ENCODE measurements around the gene GLG1.

Gene GLG1

DNA sequence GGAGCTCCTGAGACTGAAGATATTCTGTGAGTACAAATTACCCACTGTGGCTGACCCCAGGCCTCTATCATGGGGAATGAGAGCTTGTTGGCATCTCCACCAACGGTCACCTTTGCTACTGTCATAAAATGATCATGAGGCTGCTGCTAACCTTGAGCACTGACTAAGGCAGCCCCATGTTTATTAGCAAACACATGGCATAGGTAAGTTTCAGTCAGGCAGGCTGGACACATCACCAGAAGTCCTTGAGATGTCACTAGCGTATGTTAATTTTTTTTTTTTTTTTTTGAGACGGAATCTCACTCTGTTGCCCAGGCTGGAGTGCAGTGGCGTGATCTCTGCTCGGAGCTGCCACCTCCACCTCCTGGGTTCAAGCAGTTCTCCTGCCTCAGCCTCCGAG is 1.5 kb upstream of the GLG1 start:
- no peak for DNase-seq

DNA sequence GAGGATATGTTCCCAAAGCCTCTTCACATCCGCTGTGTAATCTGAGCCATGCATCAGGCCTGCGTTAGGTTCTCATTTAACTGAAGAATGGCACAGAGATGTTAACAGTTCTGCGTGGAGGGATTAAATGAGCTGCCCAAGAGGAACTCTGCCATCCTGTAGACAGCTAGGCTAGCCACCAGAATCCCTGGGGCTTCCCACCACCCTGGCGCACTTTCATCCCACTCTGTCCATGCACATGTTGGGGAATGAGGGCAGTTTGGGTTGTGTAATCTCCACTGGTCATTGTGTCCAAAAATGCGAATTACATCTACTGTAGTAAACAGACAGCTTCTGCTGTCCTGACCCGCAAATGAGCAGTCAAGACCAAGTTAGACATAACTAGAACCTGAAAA is 1.0 kb upstream of the GLG1 start:
- peak in 1 of 3 donors; percentile 10 for DNase-seq

GRCh38 chr16:74607310-74607961 is 522 bp upstream of the GLG1 start:
- no peak for DNase-seq

- peak in 2 of 3 donors; percentile 17 to 26 for DNase-seq
Observed at GRCh38 chr16:74605746-74606520, 981 bp downstream of the GLG1 start.

- DNase-seq: no peak
Observed at GRCh38 chr16:74605332-74605731, 1.6 kb downstream of the GLG1 start.

DNA sequence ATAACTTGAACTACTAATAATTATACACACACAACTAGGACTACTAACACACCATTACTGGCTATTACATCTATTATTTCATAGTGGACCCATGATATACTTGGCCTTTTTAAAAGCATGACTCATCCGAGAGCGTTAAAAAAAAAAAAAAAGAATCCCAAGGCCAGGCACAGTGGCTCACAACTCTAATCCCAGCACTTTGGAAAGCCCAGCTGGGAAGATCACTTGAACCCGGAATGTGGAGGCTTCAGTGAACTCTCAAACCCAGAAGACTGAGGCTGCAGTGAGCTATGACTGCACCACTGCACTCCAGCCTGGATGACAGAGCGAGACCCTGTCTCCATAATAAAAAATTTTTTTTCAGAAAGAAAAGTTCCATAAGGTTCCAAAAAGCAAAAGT is 3.1 kb downstream of the GLG1 start:
- peak; percentile 17 to 42 (median 37) for DNase-seq

GRCh38 chr16:74601126-74601871 is 5.6 kb downstream of the GLG1 start:
- no peak for DNase-seq

DNA sequence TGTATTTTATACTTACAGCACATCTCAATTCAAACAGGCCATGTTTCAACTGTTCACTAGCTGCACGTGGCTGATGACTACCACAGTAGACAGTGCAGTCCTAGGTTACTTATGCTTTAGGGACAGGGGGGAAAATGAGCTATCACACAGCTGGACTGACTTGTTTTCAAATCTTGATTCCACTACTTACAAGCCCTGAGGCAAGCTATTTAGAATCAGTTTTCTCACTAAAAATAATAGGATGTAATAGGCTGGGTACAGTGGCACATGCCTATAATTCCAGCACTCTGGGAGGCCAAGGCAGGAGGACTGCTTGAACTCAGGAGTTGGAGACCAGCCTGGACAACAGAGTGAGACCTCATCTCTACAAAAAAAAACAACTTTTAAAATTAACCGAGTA is 10.3 kb downstream of the GLG1 start:
- DNase-seq: no peak

GRCh38 chr16:74592847-74593246 is 14.1 kb downstream of the GLG1 start:
- no peak for DNase-seq

GRCh38 chr16:74591876-74592650 is 14.9 kb downstream of the GLG1 start:
- DNase-seq: no peak

DNA sequence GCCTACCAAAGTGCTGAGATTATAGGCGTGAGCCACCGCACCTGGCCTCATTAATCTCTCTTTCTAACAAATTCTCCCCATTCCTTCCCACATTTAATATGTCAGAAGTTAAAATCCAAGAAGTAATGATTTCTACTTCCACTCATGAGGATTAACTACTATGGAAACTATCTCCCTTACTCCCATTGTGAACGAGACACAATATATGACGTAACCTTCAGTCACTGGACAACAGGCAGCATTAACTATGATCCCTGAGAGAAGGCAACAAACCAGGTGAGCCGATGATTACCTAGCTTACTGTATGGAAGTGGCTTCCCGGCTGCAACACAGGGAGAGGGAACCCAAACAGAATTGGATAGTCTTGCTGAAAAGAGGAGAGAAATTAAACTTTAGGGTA is 20.0 kb downstream of the GLG1 start:
- DNase-seq: no peak

GRCh38 chr16:74585846-74586443 is 21.0 kb downstream of the GLG1 start:
- peak; percentile 33 to 51 (median 45) for DNase-seq

GRCh38 chr16:74583926-74584666 is 22.8 kb downstream of the GLG1 start:
- DNase-seq: no peak

- DNase-seq: no peak
Observed at GRCh38 chr16:74582970-74583369, 23.9 kb downstream of the GLG1 start.

DNA sequence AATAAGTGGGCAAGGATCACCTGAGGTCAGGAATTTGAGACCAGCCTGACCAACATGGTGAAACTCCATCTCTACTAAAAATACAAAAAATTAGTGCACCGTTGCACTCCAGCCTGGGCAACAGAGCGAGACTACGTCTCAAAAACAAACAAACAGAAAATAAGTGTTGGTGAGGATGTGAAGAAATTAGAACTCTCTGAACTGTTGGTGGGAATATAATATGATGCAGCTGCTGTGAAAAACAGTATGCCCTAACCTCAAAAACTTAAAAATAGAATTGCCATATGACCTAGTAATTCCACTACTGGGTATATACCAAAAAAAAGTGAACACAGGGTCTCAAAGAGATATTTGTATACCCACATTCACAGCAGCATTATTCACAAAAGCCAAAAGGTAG is 26.1 kb downstream of the GLG1 start:
- no peak for DNase-seq

DNA sequence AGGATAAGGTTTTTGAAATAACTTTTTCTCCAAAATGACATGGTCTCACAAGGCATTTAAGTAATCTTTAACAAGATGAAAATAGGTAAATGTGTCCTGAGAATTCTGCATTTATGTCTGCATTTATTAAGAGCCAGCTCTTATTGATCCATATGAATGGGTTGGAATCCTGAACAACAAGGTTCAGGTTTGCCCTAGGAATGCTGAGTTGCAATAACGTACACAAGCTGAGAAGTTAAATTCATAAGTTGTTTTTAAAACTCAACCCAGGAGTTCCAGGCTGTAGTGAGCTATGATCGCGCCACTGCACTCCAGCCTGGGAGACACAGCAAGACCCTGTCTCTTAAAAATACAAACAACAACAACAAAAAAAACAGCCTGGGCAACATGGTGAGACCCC is 28.1 kb downstream of the GLG1 start:
- no peak for DNase-seq

DNA sequence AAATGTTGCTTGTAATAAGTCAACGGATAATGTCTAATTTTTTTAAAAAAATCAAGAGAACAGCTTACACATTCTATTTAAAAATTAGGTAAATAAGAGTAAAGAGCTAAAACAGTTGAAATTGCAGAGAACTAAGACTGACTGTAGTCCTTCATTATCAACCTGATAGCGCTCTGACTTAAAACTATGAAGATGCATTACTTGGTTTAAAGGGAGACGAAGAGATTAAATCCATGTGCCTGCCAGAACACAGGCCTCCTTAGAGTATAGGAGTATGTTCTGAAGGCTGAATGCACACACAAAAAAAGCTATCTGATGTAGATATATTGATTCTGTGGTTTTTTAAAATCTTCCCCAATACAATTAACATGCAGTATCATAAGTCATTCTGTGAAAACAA is 28.5 kb downstream of the GLG1 start:
- no peak for DNase-seq

DNA sequence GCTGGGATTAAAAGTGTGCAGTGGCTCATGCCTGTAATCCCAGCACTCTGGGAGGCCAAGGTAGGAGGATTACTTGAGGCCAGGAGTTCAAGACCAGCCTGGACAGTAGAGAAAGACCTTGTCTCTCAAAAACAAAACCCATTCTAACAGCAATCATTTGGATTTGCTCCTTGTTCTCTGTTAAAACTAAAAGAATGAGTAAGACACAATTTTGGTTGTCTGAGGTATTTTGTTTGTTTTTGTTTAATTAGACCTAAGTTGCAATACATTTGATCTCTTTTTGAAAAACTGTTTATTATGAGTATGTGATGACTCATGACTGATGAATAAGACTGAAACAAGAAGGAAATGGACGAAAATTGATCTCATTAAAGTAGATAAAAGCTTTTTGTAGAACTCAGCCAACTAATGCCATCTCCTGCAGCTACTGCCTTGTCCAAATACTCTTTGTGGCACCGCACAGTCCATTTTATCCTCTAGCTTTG is 29.0 kb downstream of the GLG1 start:
- DNase-seq: peak in 2 of 3 donors; percentile 64 to 73

- no peak for DNase-seq
Observed at GRCh38 chr16:74575807-74576643, 30.9 kb downstream of the GLG1 start.

DNA sequence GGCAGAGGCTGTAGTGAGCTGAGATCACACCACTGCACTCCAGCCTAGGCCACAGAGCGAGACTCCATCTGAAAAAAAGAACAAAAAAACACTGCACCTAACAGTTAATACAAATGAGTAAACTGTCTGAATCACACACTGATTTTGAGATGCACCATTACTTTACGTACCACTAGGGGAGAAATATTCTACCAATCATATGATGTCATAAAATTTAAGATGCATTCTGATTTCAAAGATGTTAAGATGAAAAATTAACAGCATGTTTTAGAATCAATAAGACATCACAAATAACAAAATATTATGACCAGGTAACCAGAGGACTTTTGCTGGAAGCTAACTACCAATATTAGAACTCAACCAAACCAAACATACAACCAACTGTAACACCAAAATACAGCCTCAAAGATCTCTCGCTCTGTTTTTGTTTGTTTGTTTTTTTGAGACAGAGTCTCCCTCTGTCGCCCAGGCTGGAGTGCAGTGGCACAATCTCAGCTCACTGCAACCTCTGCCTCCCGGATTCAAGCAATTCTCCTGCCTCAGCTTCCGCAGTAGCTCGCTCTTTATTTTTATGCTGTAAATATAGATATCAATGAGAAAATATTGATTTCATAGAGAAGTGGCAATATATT is 31.6 kb downstream of the GLG1 start:
- DNase-seq: no peak

Measured in suppressor macrophage treated with lipopolysaccharide for 1 hour (primary cell).